AG09309 (cell line): Measurements from ENCODE around the gene CREB5.

Experiments
- DNase-seq: peaks from one replicate; pipeline ENCODE4 v3.0.0-alpha.2; 2010; ENCODE audit warnings: low read depth
- H3K4me3 ChIP-seq: 2 replicates; pipeline ENCODE4 v1.5.1; 2011; ENCODE audit warnings: mild to moderate bottlenecking, low read depth, low read length, moderate library complexity; ENCODE audit not compliant: control insufficient read depth
- TF ChIP-seq, protein P1 (sequence below): IDR thresholded peaks from 2 replicates; pipeline ENCODE4 v1.5.1; 2011; ENCODE audit warnings: mild to moderate bottlenecking, low read depth, low read length, inconsistent platforms; ENCODE audit not compliant: insufficient read depth, control insufficient read depth; ENCODE audit errors: missing control alignments

The CREB5 gene

DNA sequence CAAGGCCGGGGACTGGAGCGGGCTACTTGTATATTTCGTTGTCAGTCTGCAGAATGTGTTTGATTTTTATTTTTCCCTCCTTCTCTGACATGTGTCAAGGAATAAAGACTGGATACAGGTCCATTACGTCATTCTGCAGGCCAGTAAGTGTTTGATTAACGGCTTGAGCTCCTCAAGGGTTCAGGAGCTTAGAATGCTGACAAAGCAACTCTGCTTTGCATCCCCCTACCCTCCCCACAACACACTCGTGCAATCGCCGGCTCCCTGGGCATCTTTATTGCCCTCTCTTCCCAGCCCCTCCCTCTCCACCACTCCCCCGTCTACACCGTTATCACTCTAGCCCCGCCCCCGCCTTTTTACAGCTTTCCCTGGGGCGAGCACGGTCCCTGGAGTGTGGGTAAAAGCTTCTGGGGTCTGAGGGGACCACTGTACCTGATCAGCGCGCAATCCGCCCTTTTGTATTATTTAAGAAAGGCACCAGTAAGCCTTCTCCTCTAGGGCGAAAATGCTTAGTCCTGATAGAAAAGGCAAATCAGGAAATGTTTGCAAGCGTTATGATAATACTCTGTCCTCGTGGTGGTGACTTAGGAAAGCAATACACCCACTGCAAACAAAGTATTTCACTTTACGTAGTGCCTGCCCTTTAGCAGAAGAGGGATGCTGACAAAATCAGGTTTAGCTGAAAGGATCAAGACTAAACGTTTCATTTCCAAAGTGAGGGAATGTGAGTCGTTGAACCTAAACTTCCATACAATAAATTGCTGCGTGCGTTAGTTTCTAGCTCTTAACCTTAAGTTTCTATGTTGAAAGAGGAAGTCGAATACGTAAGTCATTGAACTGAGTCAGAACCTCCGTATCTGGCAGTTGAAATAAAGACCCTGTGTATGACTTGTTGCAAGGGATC, 1.4 kb upstream of the CREB5 start:
- peak overlapping the region; percentile 45 for H3K4me3 ChIP-seq
- TF ChIP-seq, protein P1, sequence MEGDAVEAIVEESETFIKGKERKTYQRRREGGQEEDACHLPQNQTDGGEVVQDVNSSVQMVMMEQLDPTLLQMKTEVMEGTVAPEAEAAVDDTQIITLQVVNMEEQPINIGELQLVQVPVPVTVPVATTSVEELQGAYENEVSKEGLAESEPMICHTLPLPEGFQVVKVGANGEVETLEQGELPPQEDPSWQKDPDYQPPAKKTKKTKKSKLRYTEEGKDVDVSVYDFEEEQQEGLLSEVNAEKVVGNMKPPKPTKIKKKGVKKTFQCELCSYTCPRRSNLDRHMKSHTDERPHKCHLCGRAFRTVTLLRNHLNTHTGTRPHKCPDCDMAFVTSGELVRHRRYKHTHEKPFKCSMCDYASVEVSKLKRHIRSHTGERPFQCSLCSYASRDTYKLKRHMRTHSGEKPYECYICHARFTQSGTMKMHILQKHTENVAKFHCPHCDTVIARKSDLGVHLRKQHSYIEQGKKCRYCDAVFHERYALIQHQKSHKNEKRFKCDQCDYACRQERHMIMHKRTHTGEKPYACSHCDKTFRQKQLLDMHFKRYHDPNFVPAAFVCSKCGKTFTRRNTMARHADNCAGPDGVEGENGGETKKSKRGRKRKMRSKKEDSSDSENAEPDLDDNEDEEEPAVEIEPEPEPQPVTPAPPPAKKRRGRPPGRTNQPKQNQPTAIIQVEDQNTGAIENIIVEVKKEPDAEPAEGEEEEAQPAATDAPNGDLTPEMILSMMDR, result no peak
- DNase-seq, result no peak

DNA sequence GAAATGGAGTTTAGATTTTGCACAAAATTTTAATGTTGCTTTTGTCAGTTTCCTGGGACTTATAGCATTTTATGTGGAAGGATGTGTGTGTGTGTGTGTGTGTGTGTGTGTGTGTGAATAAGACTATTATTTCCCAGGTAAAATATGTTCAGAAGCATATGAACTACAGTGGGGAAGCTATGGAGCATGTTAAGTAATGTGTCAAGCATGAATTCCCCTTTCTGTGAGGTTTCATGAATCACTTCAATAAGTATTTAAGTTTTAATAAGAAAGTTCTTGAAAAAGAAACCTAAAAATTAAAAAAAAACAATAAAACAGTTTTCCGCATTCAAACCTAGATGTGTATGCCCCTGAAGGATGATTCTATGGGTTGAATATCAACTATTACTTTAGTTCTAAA, 693 bp downstream of the CREB5 start:
- no peak overlapping the region for H3K4me3 ChIP-seq
- DNase-seq, result no peak
- TF ChIP-seq, protein P1, result no peak

- DNase-seq, result no peak
- H3K4me3 ChIP-seq, result no peak overlapping the region
- TF ChIP-seq, protein P1, result no peak
These were observed 2.1 kb downstream of the CREB5 start for GRCh38 chr7:28414453-28414852.

DNA sequence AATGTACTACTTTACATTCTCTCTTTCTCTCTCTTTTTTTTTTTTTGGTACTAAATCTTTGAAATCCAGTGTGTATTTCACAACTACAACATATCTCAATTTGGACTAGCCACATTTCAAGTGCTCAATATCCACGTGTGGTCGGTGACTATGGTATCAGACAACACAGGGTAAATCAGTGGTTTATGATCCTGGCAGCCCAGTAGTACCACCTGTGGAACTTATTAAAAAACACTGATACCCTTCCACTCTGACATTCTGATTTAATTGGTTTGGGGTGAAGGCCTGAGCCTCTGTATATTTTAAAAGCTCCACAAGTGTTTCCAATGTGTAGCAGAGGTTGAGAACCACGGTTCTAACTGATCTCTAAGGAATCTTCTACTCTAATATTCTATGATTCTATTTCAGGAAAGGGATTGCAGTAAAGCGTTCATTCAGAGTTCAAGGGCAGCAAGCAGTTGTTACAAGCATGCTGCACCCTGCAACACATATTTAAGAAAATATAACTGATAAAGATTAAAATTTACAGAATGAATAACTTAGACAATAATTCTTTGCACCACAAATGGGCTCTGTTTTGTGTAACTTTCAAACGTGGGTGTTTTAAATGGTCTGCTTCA, 5.1 kb downstream of the CREB5 start:
- DNase-seq, result no peak
- TF ChIP-seq, protein P1, result no peak
- H3K4me3 ChIP-seq, result no peak overlapping the region

- H3K4me3 ChIP-seq, result no peak overlapping the region
- TF ChIP-seq, protein P1, result no peak
- DNase-seq, result no peak
These were observed 6.0 kb downstream of the CREB5 start for GRCh38 chr7:28418311-28418710.

DNA sequence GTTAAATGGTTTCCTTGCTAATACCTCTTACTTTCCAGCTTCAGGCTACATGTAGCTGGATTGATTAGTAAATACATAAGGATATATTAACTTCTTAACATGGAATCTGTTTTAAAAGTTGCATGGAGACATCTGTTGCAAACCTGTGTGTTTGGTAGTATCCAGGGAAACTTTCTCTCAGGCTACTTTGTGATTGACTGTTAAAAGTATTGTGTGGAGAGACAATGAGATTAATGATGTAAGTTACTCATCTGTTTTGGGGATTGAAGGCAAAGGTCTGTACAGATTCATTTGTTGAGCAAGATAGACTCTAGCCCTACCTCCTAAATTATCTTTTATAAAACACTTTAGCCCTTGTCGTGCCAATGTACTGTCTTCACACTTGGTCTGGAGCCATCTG, 6.6 kb downstream of the CREB5 start:
- DNase-seq, result no peak
- TF ChIP-seq, protein P1, result no peak

More for the DNA sequence above, 6.6 kb downstream of the CREB5 start:
- no peak overlapping the region for H3K4me3 ChIP-seq
